ENCODE measurements around the gene CILP.

CILP gene

GRCh38 chr15:65210770-65211481, at the start of gene CILP:
TSS of gene CILP (minus strand) at chr15:65211473. CDS start at chr15:65209755, 1,718 bp downstream.
- Histone ChIP-seq H3K4me1 (peaks cover 9% of the 10 kb centered on the region; the same call in 1 of the 2 replicates), H3K27me3 (no peaks in the 10 kb centered on the region), H3K4me2 (no peak within 1 kb of the TSS), H3K27ac (no peak within 1 kb of the TSS), H3K36me3 (no peaks in the 10 kb centered on the region), H3K4me3 (no peak within 1 kb of the TSS), H4K20me1 (no peaks in the 10 kb centered on the region), H3K9me3 (no peaks in the 10 kb centered on the region), H3K9ac (no peak within 1 kb of the TSS)
- TF ChIP-seq Cebpa-rat (IDR thresholded peaks at IDR 0.05): no peak

GRCh38 chr15:65260968-65261367, 49.7 kb upstream of the CILP start:
- Histone ChIP-seq H3K27me3 (no peaks in the 10 kb centered on the region), H3K27ac (no peak overlapping the region), H3K36me3 (peaks cover 100% of the 10 kb centered on the region), H3K9ac (no peak overlapping the region), H3K4me1 (no peaks in the 10 kb centered on the region), H3K4me3 (no peak overlapping the region), H3K4me2 (no peak overlapping the region), H3K9me3 (no peaks in the 10 kb centered on the region), H4K20me1 (no peaks in the 10 kb centered on the region; the same call in 1 of the 2 replicates)
- no peak for TF ChIP-seq Cebpa-rat (IDR thresholded peaks at IDR 0.05)

GRCh38 chr15:65259367-65259797, 48.1 kb upstream of the CILP start:
- H4K20me1 ChIP-seq: no peaks in the 10 kb centered on the region; the same call in 1 of the 2 replicates
- no peaks in the 10 kb centered on the region for H3K4me1 ChIP-seq
- H3K27me3 ChIP-seq: no peaks in the 10 kb centered on the region
- H3K4me2 ChIP-seq: no peak overlapping the region
- no peaks in the 10 kb centered on the region for H3K9me3 ChIP-seq
- peaks cover 99% of the 10 kb centered on the region for H3K36me3 ChIP-seq
- H3K4me3 ChIP-seq: no peak overlapping the region
- no peak overlapping the region for H3K27ac ChIP-seq
- H3K9ac ChIP-seq: no peak overlapping the region
- TF ChIP-seq Cebpa-rat (IDR thresholded peaks at IDR 0.05): no peak

DNA sequence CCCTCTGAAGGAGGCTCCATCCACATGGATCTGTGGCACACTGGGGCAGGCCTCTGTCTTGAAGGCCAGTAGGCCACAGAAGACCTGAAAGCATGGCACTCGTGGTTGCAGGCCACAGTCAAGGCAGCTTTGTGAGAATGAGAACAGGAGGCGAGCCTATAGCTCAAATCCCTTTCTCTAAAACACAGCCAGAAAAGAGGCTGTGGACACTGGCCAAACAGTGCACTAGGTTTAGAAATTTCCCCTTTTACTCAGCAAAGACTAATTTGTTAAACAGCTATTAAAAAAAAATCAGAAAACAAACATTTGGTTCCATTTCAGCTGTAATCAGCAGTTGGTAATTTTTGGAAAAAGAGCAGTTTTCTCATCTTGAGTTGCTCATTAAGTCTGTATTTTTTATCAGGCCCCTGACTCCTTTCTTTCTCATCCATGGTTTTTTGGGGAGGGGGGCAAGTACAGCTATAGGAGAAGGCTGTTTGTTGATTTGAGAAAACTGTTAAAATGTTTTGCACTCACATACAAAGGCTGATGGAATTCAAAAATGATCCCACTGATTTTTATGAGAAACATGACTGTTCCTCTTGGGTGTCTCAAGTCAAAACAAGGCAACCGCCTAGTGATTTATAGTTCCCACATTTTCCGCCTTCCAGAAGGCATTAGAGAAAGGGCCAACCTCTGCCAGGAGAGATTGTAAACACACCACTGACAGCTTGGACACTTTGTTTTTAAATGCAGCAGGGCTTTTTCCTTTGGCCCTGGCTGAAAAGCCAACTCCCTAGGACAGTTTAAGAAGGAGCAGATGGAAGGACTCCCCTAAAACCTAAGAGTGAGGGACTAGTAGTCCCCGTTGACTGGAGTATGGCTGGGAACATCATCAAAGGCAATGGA, 47.3 kb upstream of the CILP start:
- no peak overlapping the region for H3K4me2 ChIP-seq
- no peaks in the 10 kb centered on the region for H3K4me1 ChIP-seq
- H4K20me1 ChIP-seq: no peaks in the 10 kb centered on the region
- H3K36me3 ChIP-seq: peaks cover 98% of the 10 kb centered on the region
- TF ChIP-seq Cebpa-rat (IDR thresholded peaks at IDR 0.05): no peak
- H3K4me3 ChIP-seq: no peak overlapping the region
- no peaks in the 10 kb centered on the region for H3K9me3 ChIP-seq
- no peak overlapping the region for H3K9ac ChIP-seq
- H3K27ac ChIP-seq: no peak overlapping the region
- H3K27me3 ChIP-seq: no peaks in the 10 kb centered on the region

GRCh38 chr15:65255486-65256140, 44.3 kb upstream of the CILP start:
- Histone ChIP-seq H3K27ac (no peak overlapping the region), H3K9ac (no peak overlapping the region), H3K27me3 (no peaks in the 10 kb centered on the region), H3K4me1 (0 out of 2 replicates have a peak, but pooled peaks cover 8% of the 10 kb centered on the region), H3K4me3 (no peak overlapping the region), H3K9me3 (no peaks in the 10 kb centered on the region), H4K20me1 (no peaks in the 10 kb centered on the region), H3K36me3 (peaks cover 89% of the 10 kb centered on the region), H3K4me2 (no peak overlapping the region)
- TF ChIP-seq Cebpa-rat (IDR thresholded peaks at IDR 0.05): no peak

GRCh38 chr15:65254758-65255157, 43.5 kb upstream of the CILP start:
- no peak for TF ChIP-seq Cebpa-rat (IDR thresholded peaks at IDR 0.05)
- H3K4me2 ChIP-seq: no peak overlapping the region
- no peaks in the 10 kb centered on the region for H3K9me3 ChIP-seq
- no peak overlapping the region for H3K4me3 ChIP-seq
- H3K36me3 ChIP-seq: peaks cover 83% of the 10 kb centered on the region
- H4K20me1 ChIP-seq: no peaks in the 10 kb centered on the region
- H3K9ac ChIP-seq: no peak overlapping the region
- no peaks in the 10 kb centered on the region for H3K27me3 ChIP-seq
- no peak overlapping the region for H3K27ac ChIP-seq
- H3K4me1 ChIP-seq: 0 out of 2 replicates have a peak, but pooled peaks cover 8% of the 10 kb centered on the region

- H3K27ac ChIP-seq: no peak overlapping the region
- no peak for TF ChIP-seq Cebpa-rat (IDR thresholded peaks at IDR 0.05)
- H3K4me2 ChIP-seq: no peak overlapping the region
- peaks cover 79% of the 10 kb centered on the region for H3K36me3 ChIP-seq
- no peak overlapping the region for H3K9ac ChIP-seq
- 0 out of 2 replicates have a peak, but pooled peaks cover 8% of the 10 kb centered on the region for H3K4me1 ChIP-seq
- no peaks in the 10 kb centered on the region for H3K27me3 ChIP-seq
- no peaks in the 10 kb centered on the region for H3K9me3 ChIP-seq
- H3K4me3 ChIP-seq: no peak overlapping the region
- no peaks in the 10 kb centered on the region for H4K20me1 ChIP-seq
These were observed 43.1 kb upstream of the CILP start for GRCh38 chr15:65254356-65254755.

- H3K4me1 ChIP-seq: 0 out of 2 replicates have a peak, but pooled peaks cover 8% of the 10 kb centered on the region
These were observed 38.4 kb upstream of the CILP start for GRCh38 chr15:65249641-65250040.

DNA sequence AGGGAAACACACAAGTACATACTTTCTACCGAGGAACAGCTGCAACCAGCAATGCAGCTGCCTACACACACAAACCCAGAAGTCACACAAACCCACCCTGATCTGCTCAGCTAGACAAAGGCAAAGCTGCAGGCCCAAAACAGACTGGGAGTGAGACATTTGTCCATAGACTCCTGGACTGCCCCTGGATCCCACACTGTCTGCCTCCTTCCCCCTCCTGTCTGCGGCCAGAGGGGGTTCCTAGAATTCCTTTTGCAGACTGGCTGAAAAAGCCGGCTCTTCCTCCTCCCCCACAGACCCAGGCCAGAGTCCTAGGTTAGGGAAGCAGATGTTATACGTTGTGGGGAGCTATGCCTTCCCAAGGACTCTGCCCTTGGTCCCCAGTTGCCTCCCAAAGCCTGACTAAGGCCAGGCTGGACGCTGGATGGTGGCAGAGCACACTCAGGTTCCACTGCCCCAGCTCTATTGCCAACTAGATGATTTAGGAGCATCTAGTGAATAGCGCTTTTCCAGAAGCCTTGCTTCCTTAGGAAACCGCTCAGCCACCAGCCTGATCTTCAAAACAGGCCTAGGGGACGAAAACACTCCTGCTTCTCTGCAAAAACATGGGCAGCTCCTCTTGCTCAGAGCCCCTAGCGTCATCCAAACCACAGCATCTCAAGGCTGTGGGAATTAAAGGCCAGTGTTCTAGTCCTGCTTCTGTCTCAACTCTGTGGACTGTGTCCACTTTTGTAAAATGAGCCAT, 37.4 kb upstream of the CILP start:
- TF ChIP-seq Cebpa-rat (IDR thresholded peaks at IDR 0.05): no peak
- Histone ChIP-seq H3K9me3 (no peaks in the 10 kb centered on the region), H3K9ac (no peak overlapping the region), H3K4me3 (no peak overlapping the region), H3K27ac (0 out of 2 replicates have a peak overlapping the region, but pooled peaks have one; percentile 1), H3K4me1 (0 out of 2 replicates have a peak, but pooled peaks cover 8% of the 10 kb centered on the region), H4K20me1 (no peaks in the 10 kb centered on the region), H3K4me2 (no peak overlapping the region), H3K27me3 (no peaks in the 10 kb centered on the region), H3K36me3 (peaks cover 60% of the 10 kb centered on the region)

More at GRCh38 chr15:65249641-65250040, 38.4 kb upstream of the CILP start:
- Histone ChIP-seq H3K36me3 (peaks cover 67% of the 10 kb centered on the region), H3K4me2 (no peak overlapping the region), H3K9ac (no peak overlapping the region), H3K27me3 (no peaks in the 10 kb centered on the region), H3K27ac (no peak overlapping the region), H3K4me3 (no peak overlapping the region), H3K9me3 (no peaks in the 10 kb centered on the region), H4K20me1 (no peaks in the 10 kb centered on the region)
- no peak for TF ChIP-seq Cebpa-rat (IDR thresholded peaks at IDR 0.05)

Data from BLaER1 (cell line).